Liver (tissue), 9 donors: ENCODE measurements around the gene CASP9. TPM values are rescaled to one million over a fixed set of nuclear protein-coding genes. Genes with fewer than 3 reads are reported as not detected.

Experiments used
- DNase-seq: peaks from one replicate; pipeline ENCODE4 v3.0.0-alpha.2; 2017; ENCODE audit warnings: low spot score
- H3K27ac ChIP-seq, 2 donors: one replicate each; pipeline ENCODE4 v1.7.0; 2013; ENCODE audit warnings: inconsistent platforms in 2 of 2, low read length in 2 of 2, control low read depth in 1 of 2, low read depth in 1 of 2, mild to moderate bottlenecking in 1 of 2
- H3K27me3 ChIP-seq, 4 donors: one replicate each; pipeline versions ENCODE4 v1.6.1 to v1.7.0; 2013; ENCODE audit warnings: low read length in 3 of 4, inconsistent platforms in 1 of 4, mild to moderate bottlenecking in 1 of 4, moderate library complexity in 1 of 4; ENCODE audit not compliant: control insufficient read depth in 4 of 4, insufficient read depth in 4 of 4
- H3K36me3 ChIP-seq, 4 donors: one replicate each; pipeline versions ENCODE4 v1.6.1 to v1.7.0; 2013; ENCODE audit warnings: low read length in 3 of 4, mild to moderate bottlenecking in 3 of 4, low read depth in 1 of 4, moderate library complexity in 1 of 4; ENCODE audit not compliant: control insufficient read depth in 4 of 4, insufficient read depth in 3 of 4
- H3K4me1 ChIP-seq, 4 donors: one replicate each; pipeline versions ENCODE4 v1.6.1 to v1.7.0; 2013; ENCODE audit warnings: low read length in 3 of 4, mild to moderate bottlenecking in 3 of 4, moderate library complexity in 1 of 4; ENCODE audit not compliant: control insufficient read depth in 4 of 4, insufficient read depth in 4 of 4
- H3K4me3 ChIP-seq, 3 donors: one replicate each; pipeline versions ENCODE4 v1.6.1 to v1.7.0; 2013; ENCODE audit warnings: low read length in 3 of 3, control low read depth in 1 of 3, low read depth in 1 of 3, mild to moderate bottlenecking in 1 of 3
- H3K9ac ChIP-seq, 2 donors: one replicate each; pipeline ENCODE4 v1.7.0; 2013; ENCODE audit warnings: low read length in 2 of 2, mild to moderate bottlenecking in 2 of 2, moderate library complexity in 2 of 2, control low read depth in 1 of 2, low read depth in 1 of 2
- H3K9me3 ChIP-seq, 4 donors: one replicate each; pipeline versions ENCODE4 v1.6.1 to v1.7.0; 2013; ENCODE audit warnings: low read length in 3 of 4; ENCODE audit not compliant: control insufficient read depth in 4 of 4
- ATF3 ChIP-seq: IDR thresholded peaks from 2 replicates; pipeline ENCODE4 v1.6.1; 2016; ENCODE audit warnings: antibody characterized with exemption
- CTCF ChIP-seq: fragments of 150-350 bp; IDR thresholded peaks from 2 replicates; pipeline ENCODE4 v1.5.1; 2017; ENCODE audit warnings: improper control_type of control experiment, low read depth, low read length; ENCODE audit not compliant: missing input control
- EGR1 ChIP-seq, 2 donors: IDR thresholded peaks; 2 replicates each; pipeline ENCODE4 v1.6.1; 2016 to 2018; ENCODE audit warnings: antibody characterized with exemption in 2 of 2, low read depth in 2 of 2
- FOXA1 ChIP-seq: IDR thresholded peaks from 2 replicates; pipeline ENCODE4 v1.6.1; 2016; ENCODE audit warnings: antibody characterized with exemption
- FOXA2 ChIP-seq: IDR thresholded peaks from 2 replicates; pipeline ENCODE4 v1.6.1; 2016; ENCODE audit warnings: antibody characterized with exemption
- GABPA ChIP-seq, 2 donors: IDR thresholded peaks in 1 of 2; conservative IDR thresholded peaks in 1 of 2; 2 replicates each; pipeline ENCODE4 v1.6.1; 2016; ENCODE audit warnings: antibody characterized with exemption in 2 of 2, mild to moderate bottlenecking in 1 of 2, moderate library complexity in 1 of 2
- HNF4A ChIP-seq, 2 donors: conservative IDR thresholded peaks; 2 replicates each; pipeline ENCODE4 v1.6.1; 2016; ENCODE audit warnings: antibody characterized with exemption in 2 of 2, mild to moderate bottlenecking in 2 of 2
- HNF4G ChIP-seq: IDR thresholded peaks from 2 replicates; pipeline ENCODE4 v1.6.1; 2016; ENCODE audit warnings: antibody characterized with exemption
- JUND ChIP-seq, 2 donors: IDR thresholded peaks; 2 replicates each; pipeline ENCODE4 v1.6.1; 2016; ENCODE audit warnings: antibody characterized with exemption in 2 of 2
- MAX ChIP-seq: IDR thresholded peaks from 2 replicates; pipeline ENCODE4 v1.6.1; 2016; ENCODE audit warnings: antibody characterized with exemption
- NR2F2 ChIP-seq: IDR thresholded peaks from 2 replicates; pipeline ENCODE4 v1.6.1; 2016; ENCODE audit warnings: antibody characterized with exemption
- RAD21 ChIP-seq, 2 donors: IDR thresholded peaks; 2 replicates each; pipeline ENCODE4 v1.6.1; 2016; ENCODE audit warnings: antibody characterized with exemption in 2 of 2, mild to moderate bottlenecking in 2 of 2
- REST ChIP-seq: IDR thresholded peaks from 2 replicates; pipeline ENCODE4 v1.6.1; 2016; ENCODE audit warnings: antibody characterized with exemption, mild to moderate bottlenecking
- RXRA ChIP-seq, 2 donors: IDR thresholded peaks; 2 replicates each; pipeline ENCODE4 v1.6.1; 2017 to 2018; ENCODE audit warnings: antibody characterized with exemption in 2 of 2, mild to moderate bottlenecking in 1 of 2
- SP1 ChIP-seq: IDR thresholded peaks from 2 replicates; pipeline ENCODE4 v1.6.1; 2018; ENCODE audit warnings: antibody characterized with exemption, mild to moderate bottlenecking
- YY1 ChIP-seq: IDR thresholded peaks from 2 replicates; pipeline ENCODE4 v1.6.1; 2016; ENCODE audit warnings: antibody characterized with exemption, mild to moderate bottlenecking
- ZBTB33 ChIP-seq: IDR thresholded peaks from 2 replicates; pipeline ENCODE4 v1.6.1; 2016; ENCODE audit warnings: antibody characterized with exemption
- WGBS: extraction: QIAGEN DNeasy Blood & Tissue Kit; methylation state at CpG from one replicate; pipeline ENCODE4 v1.1.7; 2013; 5-methylcytosine and 5-hydroxymethylcytosine counted together
- polyA plus RNA-seq, 2 donors: library from polyadenylated mRNA; stranded (reverse) in 1 of 2; unstranded in 1 of 2; fragments of 200-250 nt in 1 of 2; fragments of >200 nt in 1 of 2; fragmentation: Nextera tagmentation in 1 of 2; extraction: Ambion mirVana in 1 of 2; gene quantifications; one replicate each; pipeline versions ENCODE4 v1.2.1 to v1.2.3, GENCODE V29; 2013 to 2015
- total RNA-seq, 2 donors: library from RNA; depleted of rRNA; stranded (reverse); fragments of >200 nt; gene quantifications; one replicate each; pipeline ENCODE4 v1.2.3, GENCODE V29; 2014
- donor health status: healthy.
- donor health status: healthy.
- donor health status: healthy.
- donor health status: healthy.
- donor health status: healthy.

The CASP9 gene
- total and polyA plus RNA-seq, 4 donors, result 2.8 to 5.8 (median 4.3) TPM

GRCh38 chr1:15531682-15532081, 7.7 kb upstream of the CASP9 start:
- Histone ChIP-seq H3K36me3 (peaks cover 3 to 18% (median 9%) of the 10 kb centered on the region in 4 donors), H3K4me1 (peaks cover 0 to 9% (median 7%) of the 10 kb centered on the region in 4 donors), H3K27me3 (no peaks in the 10 kb centered on the region), H3K9ac (no peak overlapping the region), H3K27ac (no peak overlapping the region), H3K9me3 (no peaks in the 10 kb centered on the region), H3K4me3 (no peak overlapping the region)
- no peak for TF ChIP-seq NR2F2
- TF ChIP-seq YY1, result no peak
- TF ChIP-seq REST, result no peak
- TF ChIP-seq RAD21 (IDR thresholded peaks at IDR 0.05), result no peak
- no peak for TF ChIP-seq GABPA (IDR thresholded peaks at IDR 0.05 in 1 of 2, conservative IDR thresholded peaks at IDR 0.05 in 1 of 2)
- no peak for TF ChIP-seq JUND (IDR thresholded peaks at IDR 0.05)
- no peak for TF ChIP-seq ATF3
- no peak for TF ChIP-seq ZBTB33
- no peak for TF ChIP-seq FOXA2
- no peak for TF ChIP-seq HNF4G
- no peak for TF ChIP-seq EGR1 (IDR thresholded peaks at IDR 0.05; ENCODE audit: low read depth in 2 of 2)
- no peak for TF ChIP-seq FOXA1
- TF ChIP-seq CTCF, result no peak
- 77% methylated on average over 2 of the region's 2 CpGs for WGBS
- no peak for DNase-seq

GRCh38 chr1:15531003-15531402, 7.0 kb upstream of the CASP9 start:
- Histone ChIP-seq H3K9me3 (no peaks in the 10 kb centered on the region), H3K27me3 (no peaks in the 10 kb centered on the region), H3K9ac (no peak overlapping the region), H3K4me3 (no peak overlapping the region), H3K4me1 (peaks cover 1 to 13% (median 10%) of the 10 kb centered on the region in 4 donors), H3K36me3 (peaks cover 3 to 18% (median 6%) of the 10 kb centered on the region in 4 donors), H3K27ac (no peak overlapping the region)
- DNase-seq, result no peak
- WGBS, result 97% methylated on average over 4 of the region's 4 CpGs
- no peak for TF ChIP-seq FOXA2
- TF ChIP-seq MAX, result no peak
- no peak for TF ChIP-seq RXRA (IDR thresholded peaks at IDR 0.05)
- TF ChIP-seq JUND (IDR thresholded peaks at IDR 0.05), result no peak
- no peak for TF ChIP-seq RAD21 (IDR thresholded peaks at IDR 0.05)
- TF ChIP-seq HNF4A (conservative IDR thresholded peaks at IDR 0.05), result no peak
- TF ChIP-seq SP1, result no peak
- TF ChIP-seq HNF4G, result no peak
- TF ChIP-seq YY1, result no peak
